Activated naive CD4-positive, alpha-beta T cell treated with anti-CD3 and anti-CD28 coated beads for 36 hours (primary cell): ENCODE results near the gene ECE1. TPM values are rescaled to one million over a fixed set of nuclear protein-coding genes. Genes with fewer than 3 reads are reported as not detected.
"Not testable (repeated sequence)": the region's sequence is repeated elsewhere in the genome, so short reads cannot be mapped to it uniquely, and the experiment has no call there.

ENCODE experiments used
- CTCF ChIA-PET: fragments of 350-600 bp; sonication (Branson Sonifier 250); formaldehyde crosslinking; loops from one replicate; lab custom pipeline; 2021; ENCODE audit warnings: antibody characterized with exemption; lab: Charles Lee
- DNase-seq: peaks from one replicate; pipeline ENCODE4 v3.0.0-alpha.2; 2020
- H3K27ac Mint-ChIP-seq: one replicate; pipeline ENCODE4 v1.8.0; 2021; ENCODE audit warnings: mild to moderate bottlenecking, mixed read lengths
- H3K27me3 Mint-ChIP-seq: one replicate; pipeline ENCODE4 v1.8.0; 2021; ENCODE audit warnings: low read depth, mixed read lengths
- H3K36me3 Mint-ChIP-seq: one replicate; pipeline ENCODE4 v1.8.0; 2021; ENCODE audit warnings: low read depth, mixed read lengths
- H3K4me1 Mint-ChIP-seq: one replicate; pipeline ENCODE4 v1.8.0; 2021; ENCODE audit warnings: low read depth, mixed read lengths
- H3K4me3 Mint-ChIP-seq: one replicate; pipeline ENCODE4 v1.8.0; 2021; ENCODE audit warnings: mild to moderate bottlenecking, moderate library complexity, mixed read lengths
- H3K9me3 Mint-ChIP-seq: one replicate; pipeline ENCODE4 v1.8.0; 2021; ENCODE audit warnings: mixed read lengths
- intact Hi-C: fragments of 100-400 bp; cut with micrococcal nuclease; formaldehyde crosslinking; loops from one replicate; pipeline ENCODE4 v1.15.1; 2023
- total RNA-seq, 2 experiments: library from RNA; stranded (reverse); gene quantifications; one replicate each; pipeline ENCODE4 v1.2.3, GENCODE V29; 2021

The ECE1 gene
- total RNA-seq, 2 experiments from 2014 or later = 160 to 166 TPM

DNA sequence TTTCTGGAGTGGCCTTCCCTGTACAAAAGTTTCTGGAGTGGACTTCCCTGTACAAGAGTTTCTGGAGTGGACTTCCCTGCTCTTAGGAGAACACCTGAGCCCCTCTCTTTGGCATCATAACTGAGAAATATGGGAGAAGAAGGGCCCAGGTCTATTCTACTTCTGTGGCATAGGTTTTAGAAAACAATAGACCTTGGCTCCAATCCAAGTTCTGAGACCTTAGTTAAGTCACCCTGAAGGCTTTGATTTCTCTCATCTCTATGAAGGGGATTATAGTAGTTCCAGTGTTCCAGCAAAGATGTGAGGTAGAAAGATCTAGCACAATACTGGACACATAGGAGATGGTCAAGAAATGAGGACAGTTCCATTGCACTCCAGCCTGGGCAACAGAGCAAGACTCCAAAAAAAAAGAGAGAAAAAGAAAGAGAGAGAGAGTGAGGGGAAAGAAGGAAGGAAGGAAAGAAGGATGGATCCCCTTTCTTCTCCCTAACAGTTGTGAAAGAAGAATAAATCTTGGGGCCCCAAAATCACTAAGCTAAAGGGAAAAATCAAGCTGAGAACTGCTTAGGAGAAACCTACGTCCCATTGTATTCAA lies 100.3 kb downstream of the ECE1 start:
- Mint-ChIP-seq H3K36me3 (no peaks in the 10 kb centered on the region), H3K27ac (no peak overlapping the region), H3K9me3 (no peaks in the 10 kb centered on the region), H3K4me3 (no peak overlapping the region), H3K27me3 (peaks cover under 1% of the 10 kb centered on the region), H3K4me1 (peaks cover under 1% of the 10 kb centered on the region)
- intact Hi-C loops = loop anchor here (10.0 kb wide), 1 partner anchor 665 kb away; no protein-coding TSS in a partner anchor
- DNase-seq = no peak
- CTCF ChIA-PET = interaction anchor here (0.5 to 1.1 kb wide), 4 partner anchors 8 to 493 kb away, joined by 5 to 6 read pairs (median 5); no protein-coding TSS in a partner anchor

DNA sequence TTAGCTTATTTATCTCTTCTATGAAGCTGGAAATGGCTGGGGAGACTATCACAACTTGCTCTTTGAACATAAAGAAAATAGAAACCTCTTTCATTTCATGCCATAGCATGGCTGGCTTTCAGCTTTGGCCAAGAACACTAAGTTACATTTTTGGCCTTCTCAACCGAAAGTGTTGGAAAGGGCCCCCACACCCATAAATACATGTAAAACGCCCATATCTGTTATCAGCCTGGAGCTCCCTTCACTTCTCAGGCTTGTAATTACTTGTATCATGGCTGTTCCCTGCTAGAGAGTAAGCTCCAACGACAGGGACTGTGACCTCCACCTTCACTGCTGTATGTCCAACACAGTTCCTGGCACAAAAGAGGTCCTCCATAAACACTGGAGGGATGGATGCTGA lies 100.8 kb downstream of the ECE1 start:
- Mint-ChIP-seq H3K9me3 (no peaks in the 10 kb centered on the region), H3K4me3 (no peak overlapping the region), H3K27ac (no peak overlapping the region), H3K4me1 (no peaks in the 10 kb centered on the region), H3K27me3 (no peaks in the 10 kb centered on the region), H3K36me3 (no peaks in the 10 kb centered on the region)
- DNase-seq = no peak
- intact Hi-C loops = no loop called here
- CTCF ChIA-PET = interaction anchor here (0.6 kb wide), 1 partner anchor 30 kb away, joined by 3 read pairs; no protein-coding TSS in a partner anchor

DNA sequence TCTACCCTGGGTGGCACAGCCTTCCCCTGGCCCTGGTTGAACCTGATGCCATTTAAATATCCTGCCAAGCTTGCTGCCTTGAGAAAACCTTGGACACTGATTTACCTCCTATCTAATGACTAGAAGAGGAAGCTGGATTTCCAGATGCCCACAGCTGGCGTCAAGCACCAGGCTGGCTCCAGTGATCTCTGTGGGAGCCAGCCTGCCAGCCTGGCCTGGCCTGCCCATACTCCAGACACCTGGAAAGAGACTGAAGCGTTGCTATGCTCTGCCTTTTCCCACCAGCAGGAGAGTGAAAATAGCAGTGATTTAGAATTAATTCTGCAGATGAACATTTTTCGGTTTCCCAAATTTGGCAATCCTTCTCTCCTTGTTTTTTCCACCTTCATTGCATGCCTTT lies 102.0 kb downstream of the ECE1 start:
- CTCF ChIA-PET = interaction anchor here (0.5 kb wide), 1 partner anchor 46 kb away, joined by 3 read pairs; no protein-coding TSS in a partner anchor
- Mint-ChIP-seq H3K27ac (no peak overlapping the region), H3K9me3 (no peaks in the 10 kb centered on the region), H3K4me1 (no peaks in the 10 kb centered on the region), H3K27me3 (no peaks in the 10 kb centered on the region), H3K36me3 (no peaks in the 10 kb centered on the region), H3K4me3 (no peak overlapping the region)
- intact Hi-C loops = no loop called here
- DNase-seq = no peak

DNA sequence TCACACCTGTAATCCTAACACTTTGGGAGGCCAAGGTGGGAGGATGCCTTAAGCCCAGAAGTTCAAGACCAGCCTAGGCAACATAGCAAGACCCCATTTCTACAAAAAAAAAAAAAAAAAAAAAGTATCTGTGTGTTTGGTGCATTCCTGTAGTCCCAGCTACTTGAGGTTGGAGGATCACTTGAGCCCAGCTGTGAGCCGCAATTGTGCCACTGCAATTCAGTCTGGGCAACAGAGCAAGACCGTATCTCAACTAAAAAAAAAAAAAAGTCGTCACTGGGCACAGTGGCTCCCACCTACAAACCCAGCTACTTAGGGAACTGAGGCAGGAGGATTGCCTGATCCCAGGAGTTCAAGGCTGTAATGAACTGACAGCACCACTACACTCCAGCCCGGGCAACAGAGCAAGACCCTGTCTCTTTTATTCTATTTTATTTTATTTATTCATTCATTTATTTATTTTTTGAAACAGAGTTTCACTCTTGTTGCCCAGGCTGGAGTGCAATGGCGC lies 105.0 kb downstream of the ECE1 start:
- H3K9me3 Mint-ChIP-seq = no peaks in the 10 kb centered on the region
- DNase-seq = no peak
- no peaks in the 10 kb centered on the region for H3K36me3 Mint-ChIP-seq
- H3K4me1 Mint-ChIP-seq = no peaks in the 10 kb centered on the region
- H3K27ac Mint-ChIP-seq = no peak overlapping the region
- intact Hi-C loops = no loop called here
- no peaks in the 10 kb centered on the region for H3K27me3 Mint-ChIP-seq
- CTCF ChIA-PET = interaction anchor here (0.9 to 2.0 kb wide), 2 partner anchors 10 to 32 kb away, joined by 3 to 7 read pairs; no protein-coding TSS in a partner anchor
- no peak overlapping the region for H3K4me3 Mint-ChIP-seq

DNA sequence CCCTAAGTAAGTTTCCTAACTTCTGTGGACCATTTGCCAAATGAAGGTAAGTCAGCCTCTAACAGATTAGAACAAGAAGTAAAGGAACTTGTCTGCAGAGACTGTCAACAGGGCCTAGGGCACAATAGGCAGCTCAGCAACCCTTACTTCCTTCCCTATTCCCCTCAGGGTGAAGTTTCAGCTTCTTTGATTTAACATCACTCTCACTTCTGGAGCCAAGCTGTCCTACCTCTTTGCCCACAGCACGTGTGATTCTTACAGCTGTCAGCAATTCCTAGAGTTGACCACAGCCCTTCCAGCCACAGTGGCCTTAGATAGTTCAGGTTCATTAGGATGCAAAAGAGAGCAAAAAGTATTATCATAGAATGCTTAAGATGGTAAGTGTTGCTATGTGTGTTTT lies 106.0 kb downstream of the ECE1 start:
- H3K36me3 Mint-ChIP-seq = no peaks in the 10 kb centered on the region
- H3K4me1 Mint-ChIP-seq = no peaks in the 10 kb centered on the region
- H3K27ac Mint-ChIP-seq = no peak overlapping the region
- no peak for DNase-seq
- H3K9me3 Mint-ChIP-seq = no peaks in the 10 kb centered on the region
- intact Hi-C loops = no loop called here
- no peak overlapping the region for H3K4me3 Mint-ChIP-seq
- CTCF ChIA-PET = interaction anchor here (0.9 to 2.0 kb wide), 2 partner anchors 11 to 33 kb away, joined by 3 to 7 read pairs; no protein-coding TSS in a partner anchor
- H3K27me3 Mint-ChIP-seq = no peaks in the 10 kb centered on the region

DNA sequence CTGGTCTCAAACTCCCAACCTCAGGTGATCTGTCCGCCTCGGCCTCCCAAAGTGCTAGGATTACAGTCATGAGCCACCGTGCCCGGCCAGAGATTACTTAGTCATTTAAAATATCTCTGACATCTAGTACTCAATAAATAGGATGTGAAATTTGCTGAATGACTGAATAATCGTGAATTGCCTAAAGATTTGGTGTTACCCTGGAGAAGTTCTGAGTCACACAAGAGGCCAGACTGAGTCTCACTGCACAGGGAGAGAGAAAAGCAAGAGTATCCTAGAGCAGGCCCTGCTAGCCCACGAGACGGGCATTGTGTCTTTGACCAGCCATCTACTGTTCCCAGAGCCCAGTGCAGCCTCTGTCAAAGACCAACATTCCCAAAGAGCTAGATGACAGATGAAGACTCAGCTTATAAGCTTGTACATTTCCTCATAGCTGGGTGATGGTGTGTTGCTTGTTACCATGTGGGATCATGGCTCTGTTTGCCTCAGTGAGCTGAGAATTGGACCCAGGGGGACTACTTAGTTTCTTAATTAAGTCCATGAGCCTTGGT lies 108.0 kb downstream of the ECE1 start:
- Mint-ChIP-seq H3K4me3 (no peak overlapping the region), H3K27ac (no peak overlapping the region), H3K27me3 (no peaks in the 10 kb centered on the region), H3K9me3 (no peaks in the 10 kb centered on the region), H3K36me3 (no peaks in the 10 kb centered on the region), H3K4me1 (peaks cover 3% of the 10 kb centered on the region)
- DNase-seq = no peak
- CTCF ChIA-PET = interaction anchor here (0.7 to 1.1 kb wide), 2 partner anchors 8 to 12 kb away, joined by 3 to 5 read pairs; no protein-coding TSS in a partner anchor
- intact Hi-C loops = no loop called here

DNA sequence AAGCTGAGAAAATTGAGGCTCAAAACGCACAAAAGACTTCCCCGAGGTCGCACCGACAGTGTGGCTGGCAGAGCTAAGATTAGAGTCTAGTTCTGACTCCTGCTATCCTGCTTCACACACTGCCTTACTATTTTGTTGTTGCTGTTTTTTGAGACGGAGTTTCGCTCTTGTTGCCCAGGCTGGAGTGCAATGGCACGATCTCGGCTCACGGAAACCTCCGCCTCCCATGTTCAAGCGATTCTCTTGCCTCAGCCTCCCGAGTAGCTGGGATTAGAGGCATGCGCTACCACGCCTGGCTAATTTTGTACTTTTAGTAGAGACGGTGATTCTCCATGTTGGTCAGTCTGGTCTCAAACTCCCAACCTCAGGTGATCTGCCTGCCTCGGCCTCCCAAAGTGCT lies 112.0 kb downstream of the ECE1 start:
- intact Hi-C loops = loop anchor here (5.0 kb wide), 3 partner anchors 201 to 599 kb away; partner anchors contain the start of gene PINK1
- CTCF ChIA-PET = interaction anchor here (2.9 kb wide), 1 partner anchor 17 kb away, joined by 10 read pairs; no protein-coding TSS in a partner anchor
- H3K9me3 Mint-ChIP-seq, H3K27me3 Mint-ChIP-seq, H3K27ac Mint-ChIP-seq, DNase-seq, H3K4me3 Mint-ChIP-seq: not testable (repeated sequence)
- Mint-ChIP-seq H3K4me1 (peaks cover 24% of the 10 kb centered on the region), H3K36me3 (peaks cover 11% of the 10 kb centered on the region)

DNA sequence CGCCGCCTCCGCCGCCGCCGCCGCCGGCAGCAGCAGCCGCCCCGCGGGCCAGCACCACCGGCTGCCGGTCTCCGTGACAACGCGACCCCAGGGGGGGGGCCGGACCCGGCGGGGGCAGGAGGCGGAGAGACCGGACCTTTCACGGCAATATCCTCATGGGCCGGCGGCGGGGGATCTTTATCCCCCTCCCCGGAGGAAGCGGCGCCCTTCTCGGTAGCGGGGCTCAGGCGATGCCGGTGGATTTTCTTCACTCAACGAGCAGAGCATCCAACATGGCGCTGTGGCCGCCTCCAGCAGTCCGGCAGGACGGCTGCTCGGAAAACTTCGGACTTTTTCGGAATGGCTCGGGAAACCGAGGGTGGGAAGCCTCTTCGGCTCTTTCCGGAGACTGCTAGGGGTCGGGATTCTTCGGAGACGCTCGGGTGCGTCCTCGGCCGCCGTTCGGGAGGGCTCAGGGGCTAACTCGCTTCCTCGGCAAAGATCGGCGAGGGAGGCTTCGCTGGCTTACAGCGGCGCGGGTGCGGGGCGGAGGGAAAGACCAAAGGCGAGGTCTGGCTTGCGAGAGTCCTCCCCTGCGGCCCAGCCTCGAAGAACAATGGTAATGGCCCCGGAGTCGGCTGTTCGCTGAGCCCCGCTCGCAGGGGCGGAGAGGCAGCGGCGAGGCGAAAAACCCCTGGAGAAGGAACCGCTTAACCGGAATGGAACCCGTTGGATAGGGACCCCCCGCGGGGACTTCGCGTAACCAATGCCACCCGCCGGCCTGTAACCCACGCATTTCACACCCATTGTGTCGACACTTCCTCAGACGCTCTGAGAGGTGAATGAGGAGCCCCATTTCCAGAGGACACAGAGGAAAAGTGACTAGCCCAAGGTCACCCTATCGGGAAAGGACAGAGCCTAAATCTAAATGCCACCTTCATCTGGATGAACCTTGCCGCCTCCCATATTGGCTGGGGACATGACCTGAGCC lies 113.4 kb downstream of the ECE1 start, which contains the start of gene EIF4G3:
EIF4G3 (minus strand) TSS at position 312 of the 970 bp plus-strand sequence. CDS start 174,155 bp downstream, outside the sequence.
- H3K4me3 Mint-ChIP-seq = peak within 1 kb of the TSS; percentile 83
- DNase-seq = peak; percentile 100
- H3K27ac Mint-ChIP-seq = peak within 1 kb of the TSS; percentile 92
- H3K36me3 Mint-ChIP-seq = peaks cover 13% of the 10 kb centered on the region
- no peaks in the 10 kb centered on the region for H3K27me3 Mint-ChIP-seq
- intact Hi-C loops = loop anchor here (1.0 to 5.0 kb wide), 5 partner anchors 200 to 600 kb away; partner anchors contain the start of genes DDOST and PINK1
- no peaks in the 10 kb centered on the region for H3K9me3 Mint-ChIP-seq
- CTCF ChIA-PET = interaction anchor here (0.7 to 2.9 kb wide), 3 partner anchors 14 to 554 kb away, joined by 5 to 10 read pairs (median 6); no protein-coding TSS in a partner anchor
- H3K4me1 Mint-ChIP-seq = peaks cover 24% of the 10 kb centered on the region

DNA sequence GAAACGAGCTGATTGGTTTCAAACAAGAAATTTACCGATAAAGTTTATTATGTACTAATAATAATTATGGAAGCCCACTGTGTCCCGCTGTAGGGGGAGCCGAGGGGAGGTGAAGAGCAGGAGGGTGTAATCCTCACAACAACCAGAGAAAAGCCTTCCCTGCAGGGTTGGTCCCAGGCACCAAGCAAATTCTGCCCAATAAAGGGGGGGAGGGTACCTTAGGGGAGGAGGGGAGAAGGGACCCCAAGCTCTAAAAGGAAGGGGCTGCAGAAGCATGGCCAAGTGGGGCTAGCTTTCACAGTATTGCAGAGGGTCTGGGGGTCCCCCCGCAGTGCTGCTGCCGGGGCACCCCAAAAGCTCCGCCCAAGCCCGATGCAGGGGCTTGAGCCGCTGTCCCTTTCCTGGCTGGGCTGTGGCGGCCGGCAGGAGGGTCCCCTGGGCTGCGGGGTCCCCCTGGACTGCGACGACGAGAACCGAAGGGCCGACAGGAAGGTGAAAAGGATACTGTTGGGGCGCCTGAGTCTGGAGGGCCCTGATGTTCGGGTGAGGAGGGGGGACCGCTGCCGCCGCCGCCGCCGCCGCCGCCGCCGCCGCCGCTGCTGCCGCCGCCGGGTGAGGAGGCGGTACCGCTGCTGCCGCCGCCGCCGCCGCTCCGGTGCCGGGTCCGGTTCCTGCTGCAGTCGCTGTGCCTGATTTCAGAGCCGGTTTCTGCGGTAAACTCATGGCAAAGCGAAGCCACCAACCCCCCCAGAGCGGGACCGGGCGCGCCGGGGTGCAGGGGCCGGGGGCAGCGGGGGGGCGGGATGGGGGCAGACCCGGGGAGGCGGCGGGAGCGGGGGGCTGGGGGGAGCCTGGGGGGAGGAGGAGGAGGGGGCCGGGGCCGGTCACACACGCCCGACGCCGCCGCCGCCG lies 114.3 kb downstream of the ECE1 start:
- H3K27ac Mint-ChIP-seq = peak overlapping the region; percentile 90
- CTCF ChIA-PET = interaction anchor here (0.6 to 3.2 kb wide), 2 partner anchors 19 to 517 kb away, joined by 3 to 11 read pairs; no protein-coding TSS in a partner anchor
- peak overlapping the region; percentile 71 for H3K4me3 Mint-ChIP-seq

DNA sequence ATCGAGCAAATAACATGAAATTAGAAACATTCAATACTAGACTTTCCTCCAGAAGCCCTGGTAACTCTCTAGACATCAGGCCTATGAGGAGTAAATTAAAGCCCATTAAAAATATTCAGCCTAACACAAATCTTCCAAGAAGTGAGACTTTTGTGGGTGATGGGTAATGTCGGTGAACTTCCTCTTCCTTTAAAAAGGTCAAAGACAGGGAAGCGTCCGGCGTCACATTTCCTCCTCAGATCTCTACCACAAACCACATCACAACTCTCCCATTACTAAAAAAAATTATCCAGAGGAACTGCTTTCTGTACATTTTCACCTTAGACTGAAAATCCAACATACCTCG lies 115.0 kb downstream of the ECE1 start:
- Mint-ChIP-seq H3K9me3 (no peaks in the 10 kb centered on the region), H3K27me3 (no peaks in the 10 kb centered on the region), H3K27ac (peak overlapping the region; percentile 90), H3K4me3 (peak overlapping the region; percentile 71), H3K4me1 (peaks cover 26% of the 10 kb centered on the region), H3K36me3 (peaks cover 24% of the 10 kb centered on the region)
- peak; percentile 69 for DNase-seq
- CTCF ChIA-PET = interaction anchor here (0.6 to 3.2 kb wide), 2 partner anchors 20 to 517 kb away, joined by 3 to 11 read pairs; no protein-coding TSS in a partner anchor
- intact Hi-C loops = loop anchor here (1.0 to 5.0 kb wide), 6 partner anchors 118 to 602 kb away; partner anchors contain the start of gene PINK1

More for the DNA sequence above, 114.3 kb downstream of the ECE1 start:
- intact Hi-C loops = loop anchor here (1.0 to 5.0 kb wide), 8 partner anchors 117 to 601 kb away; partner anchors contain the start of genes DDOST and PINK1
- Mint-ChIP-seq H3K9me3 (no peaks in the 10 kb centered on the region), H3K36me3 (peaks cover 20% of the 10 kb centered on the region), H3K4me1 (peaks cover 26% of the 10 kb centered on the region), H3K27me3 (no peaks in the 10 kb centered on the region)
- peak; percentile 47 for DNase-seq
